PC-3 (cell line): ENCODE measurements around the gene CYB5R3. TPM values are rescaled to one million over a fixed set of nuclear protein-coding genes. Genes with fewer than 3 reads are reported as not detected.
"Not testable (repeated sequence)": the region's sequence is repeated elsewhere in the genome, so short reads cannot be mapped to it uniquely, and the experiment has no call there.

Experiments
- ATAC-seq: fragments of 200-7000 bp; cut with Tn5 transposase; 2 replicates; pipeline ENCODE4 v1.9.1; 2020; ENCODE audit warnings: mild to moderate bottlenecking, moderate library complexity
- BruUV-seq: library from RNA; stranded (reverse); fragments of 400-500 nt; replicated peaks from 2 replicates; lab custom pipeline; 2021; lab: Mats Ljungman, UMichigan
- CTCF ChIA-PET: fragments of 300-600 bp; sonication (Branson Sonifier 250); formaldehyde crosslinking; loops from one replicate; lab custom pipeline; 2022; ENCODE audit warnings: antibody characterized with exemption; lab: Charles Lee
- POLR2A ChIA-PET: fragments of 300-600 bp; sonication (Branson Sonifier 250); formaldehyde crosslinking; loops from one replicate; lab custom pipeline; 2022; ENCODE audit warnings: antibody characterized with exemption; ENCODE audit not compliant: unreplicated experiment; lab: Charles Lee
- DNase-seq: peaks from one replicate; pipeline ENCODE4 v3.0.0-alpha.2; 2015
- H2AFZ ChIP-seq: fragments of 300-600 bp; sonication (generic); 2 replicates; pipeline ENCODE4 v1.6.0; 2016; ENCODE audit warnings: antibody characterized with exemption, low read length
- H3F3A ChIP-seq: fragments of 300-600 bp; sonication (generic); one replicate; pipeline ENCODE4 v1.6.0; 2017; ENCODE audit warnings: antibody characterized with exemption, low read length, control low read depth, mild to moderate bottlenecking; ENCODE audit not compliant: unreplicated experiment
- H3K27ac ChIP-seq: fragments of 300-600 bp; sonication (generic); 2 replicates; pipeline ENCODE4 v1.5.1; 2016; ENCODE audit warnings: mild to moderate bottlenecking, low read length
- H3K27me3 ChIP-seq: fragments of 300-600 bp; sonication (generic); 2 replicates; pipeline ENCODE4 v1.6.1; 2016; ENCODE audit warnings: low read length, mixed read lengths
- H3K36me3 ChIP-seq: fragments of 300-600 bp; sonication (generic); 2 replicates; pipeline ENCODE4 v1.6.1; 2016; ENCODE audit warnings: low read depth, mixed run types, low read length, mixed read lengths
- H3K4me1 ChIP-seq: fragments of 300-600 bp; sonication (generic); 2 replicates; pipeline ENCODE4 v1.5.1; 2016; ENCODE audit warnings: low read length; ENCODE audit not compliant: insufficient read depth
- H3K4me2 ChIP-seq: fragments of 300-600 bp; sonication (generic); 2 replicates; pipeline ENCODE4 v1.6.0; 2016; ENCODE audit warnings: low read length
- H3K4me3 ChIP-seq: fragments of 300-600 bp; sonication (generic); 2 replicates; pipeline ENCODE4 v1.5.1; 2016; ENCODE audit warnings: mild to moderate bottlenecking, low read length, mixed read lengths
- H3K79me2 ChIP-seq: fragments of 300-600 bp; sonication (generic); 2 replicates; pipeline ENCODE4 v1.6.1; 2017; ENCODE audit warnings: low read length, mixed read lengths
- H3K9ac ChIP-seq: fragments of 300-600 bp; sonication (generic); 2 replicates; pipeline ENCODE4 v1.6.0; 2016; ENCODE audit warnings: mild to moderate bottlenecking, low read length
- H3K9me2 ChIP-seq: fragments of 300-600 bp; sonication (generic); replicated peaks from 2 replicates; pipeline ENCODE4 v1.6.1; 2016; ENCODE audit warnings: mixed run types, low read length, mixed read lengths
- H3K9me3 ChIP-seq: fragments of 300-600 bp; sonication (generic); 2 replicates; pipeline ENCODE4 v1.6.1; 2016; ENCODE audit warnings: low read length, mixed read lengths
- H4K20me1 ChIP-seq: fragments of 300-600 bp; sonication (generic); 2 replicates; pipeline ENCODE4 v1.6.1; 2016; ENCODE audit warnings: low read length, mixed read lengths
- CTCF ChIP-seq: fragments of 300-600 bp; sonication (generic); conservative IDR thresholded peaks from 2 replicates; pipeline ENCODE4 v1.5.1; 2017; ENCODE audit warnings: antibody characterized with exemption, low read depth, mild to moderate bottlenecking, low read length
- EZH2 ChIP-seq: fragments of 300-600 bp; sonication (generic); IDR thresholded peaks from one replicate; pipeline ENCODE4 v1.6.1; 2017; ENCODE audit warnings: antibody characterized with exemption, mild to moderate bottlenecking, low read length; ENCODE audit not compliant: unreplicated experiment
- EZH2phosphoT487 ChIP-seq: fragments of 300-600 bp; sonication (generic); IDR thresholded peaks from 2 replicates; pipeline ENCODE4 v1.6.1; 2018; ENCODE audit warnings: mild to moderate bottlenecking, antibody characterized with exemption, low read length, borderline replicate concordance
- intact Hi-C: fragments of 100-400 bp; cut with micrococcal nuclease; formaldehyde crosslinking; loops from 2 replicates; pipeline ENCODE4 v1.9.0; 2023
- total RNA-seq: library from RNA; depleted of rRNA; stranded (reverse); fragments of >200 nt; gene quantifications from 2 replicates; pipeline ENCODE4 v1.2.3, GENCODE V29; 2014

CYB5R3 gene
- total RNA-seq, 1 experiment from 2014 or later: 73.3 TPM

GRCh38 chr22:42577623-42578240 is 71.5 kb downstream of the CYB5R3 start:
- Histone ChIP-seq H3K79me2 (peaks cover 15% of the 10 kb centered on the region), H3F3A (no peaks in the 10 kb centered on the region), H4K20me1 (no peaks in the 10 kb centered on the region), H2AFZ (no peak overlapping the region), H3K4me3 (no peak overlapping the region), H3K27ac (no peak overlapping the region), H3K9ac (no peak overlapping the region), H3K9me2 (no peaks in the 10 kb centered on the region), H3K4me1 (no peaks in the 10 kb centered on the region), H3K36me3 (no peaks in the 10 kb centered on the region; the same call in none of the 2 replicates), H3K9me3 (no peaks in the 10 kb centered on the region), H3K4me2 (no peak overlapping the region), H3K27me3 (no peaks in the 10 kb centered on the region)
- ChIA-PET CTCF (no interaction called here), POLR2A (no interaction called here)
- intact Hi-C loops: no loop called here
- BruUV-seq: no TSS peak
- no peak for DNase-seq
- no peak for ATAC-seq
- TF ChIP-seq EZH2: no peak
- no peak for TF ChIP-seq CTCF
- TF ChIP-seq EZH2phosphoT487: no peak

- H3F3A ChIP-seq, CTCF ChIA-PET, intact Hi-C loops, H3K9me2 ChIP-seq, H3K9me3 ChIP-seq, H3K27me3 ChIP-seq, BruUV-seq, H3K27ac ChIP-seq, H4K20me1 ChIP-seq, H3K9ac ChIP-seq, H3K36me3 ChIP-seq, DNase-seq, H2AFZ ChIP-seq, H3K4me3 ChIP-seq, ATAC-seq, POLR2A ChIA-PET, H3K4me1 ChIP-seq, H3K4me2 ChIP-seq: not testable (repeated sequence)
- peaks cover 15% of the 10 kb centered on the region for H3K79me2 ChIP-seq
Measured at GRCh38 chr22:42577141-42577540, 72.1 kb downstream of the CYB5R3 start.

GRCh38 chr22:42575996-42576574 is 73.1 kb downstream of the CYB5R3 start:
- H3K4me1 ChIP-seq, H3K27ac ChIP-seq, H3K36me3 ChIP-seq, ATAC-seq, H3F3A ChIP-seq, BruUV-seq, H4K20me1 ChIP-seq, H3K9me2 ChIP-seq, H3K79me2 ChIP-seq, H3K9me3 ChIP-seq, DNase-seq, H3K4me2 ChIP-seq, H3K4me3 ChIP-seq, POLR2A ChIA-PET, H3K9ac ChIP-seq, CTCF ChIA-PET, H2AFZ ChIP-seq, H3K27me3 ChIP-seq, intact Hi-C loops: not testable (repeated sequence)

- BruUV-seq, H3K9me2 ChIP-seq, H3K36me3 ChIP-seq, intact Hi-C loops, H2AFZ ChIP-seq, H3K4me3 ChIP-seq, H3K9ac ChIP-seq, H3K4me1 ChIP-seq, H3K27me3 ChIP-seq, ATAC-seq, H3F3A ChIP-seq, CTCF ChIA-PET, H3K9me3 ChIP-seq, H3K27ac ChIP-seq, H3K4me2 ChIP-seq, POLR2A ChIA-PET, H3K79me2 ChIP-seq, DNase-seq, H4K20me1 ChIP-seq: not testable (repeated sequence)
Measured at GRCh38 chr22:42574468-42574867, 74.7 kb downstream of the CYB5R3 start.

GRCh38 chr22:42574046-42574445 is 75.1 kb downstream of the CYB5R3 start:
- H3K9ac ChIP-seq, H3K79me2 ChIP-seq, H3K27ac ChIP-seq, H3K27me3 ChIP-seq, POLR2A ChIA-PET, intact Hi-C loops, H3K9me2 ChIP-seq, H3K9me3 ChIP-seq, CTCF ChIA-PET, DNase-seq, H3K4me2 ChIP-seq, ATAC-seq, H3K36me3 ChIP-seq, H2AFZ ChIP-seq, H3K4me1 ChIP-seq, BruUV-seq, H4K20me1 ChIP-seq, H3K4me3 ChIP-seq, H3F3A ChIP-seq: not testable (repeated sequence)

GRCh38 chr22:42571068-42571467 is 78.1 kb downstream of the CYB5R3 start:
- H3K9ac ChIP-seq, H3K4me3 ChIP-seq, H3K79me2 ChIP-seq, H3K36me3 ChIP-seq, H3K9me2 ChIP-seq, H3K4me1 ChIP-seq, H3F3A ChIP-seq, H3K27me3 ChIP-seq, intact Hi-C loops, CTCF ChIA-PET, H2AFZ ChIP-seq, DNase-seq, BruUV-seq, H3K27ac ChIP-seq, H3K9me3 ChIP-seq, POLR2A ChIA-PET, ATAC-seq, H4K20me1 ChIP-seq, H3K4me2 ChIP-seq: not testable (repeated sequence)
